IPS DF 4.7 (cell line): ENCODE data around the gene CABP1.

Experiments
- DNase-seq: peaks from one replicate; pipeline ENCODE4 v3.0.0-alpha.2; 2013; ENCODE audit warnings: low spot score; ENCODE audit errors: extremely low read depth

Gene CABP1

GRCh38 chr12:120630104-120630892 is 10.1 kb upstream of the CABP1 start:
- DNase-seq, result no peak

GRCh38 chr12:120631097-120631496 is 9.3 kb upstream of the CABP1 start:
- DNase-seq, result no peak

- DNase-seq, result no peak
Measured at GRCh38 chr12:120640861-120641833, 721 bp downstream of the CABP1 start.

GRCh38 chr12:120642121-120642520 is 1.7 kb downstream of the CABP1 start:
- DNase-seq, result no peak

GRCh38 chr12:120642826-120643225 is 2.4 kb downstream of the CABP1 start:
- DNase-seq, result no peak

- DNase-seq, result no peak
Measured at GRCh38 chr12:120643574-120643973, 3.1 kb downstream of the CABP1 start.

GRCh38 chr12:120646044-120646443 is 5.6 kb downstream of the CABP1 start:
- DNase-seq, result no peak

- DNase-seq, result no peak
Measured at GRCh38 chr12:120647375-120647755, 6.9 kb downstream of the CABP1 start.

- DNase-seq, result no peak
Measured at GRCh38 chr12:120649442-120650232, 9.2 kb downstream of the CABP1 start.

GRCh38 chr12:120650233-120650690 is 9.8 kb downstream of the CABP1 start:
- DNase-seq, result no peak

- no peak for DNase-seq
Measured at GRCh38 chr12:120651821-120652220, 11.4 kb downstream of the CABP1 start.

GRCh38 chr12:120652656-120653435 is 12.4 kb downstream of the CABP1 start:
- DNase-seq, result no peak

GRCh38 chr12:120653611-120654010 is 13.2 kb downstream of the CABP1 start:
- DNase-seq, result no peak

- DNase-seq, result no peak
Measured at GRCh38 chr12:120654656-120655055, 14.2 kb downstream of the CABP1 start.

GRCh38 chr12:120656008-120656407 is 15.6 kb downstream of the CABP1 start:
- DNase-seq, result no peak

GRCh38 chr12:120658286-120659150 is 18.1 kb downstream of the CABP1 start:
- DNase-seq, result no peak

GRCh38 chr12:120659151-120659525 is 18.7 kb downstream of the CABP1 start:
- no peak for DNase-seq

- DNase-seq, result no peak
Measured at GRCh38 chr12:120661432-120661831, 21.0 kb downstream of the CABP1 start.

GRCh38 chr12:120662879-120663278 is 22.5 kb downstream of the CABP1 start:
- DNase-seq, result no peak

GRCh38 chr12:120663741-120664140 is 23.3 kb downstream of the CABP1 start:
- DNase-seq, result no peak
